Gastroesophageal sphincter (tissue), 4 donors: ENCODE results near the gene CDAN1. TPM values are rescaled to one million over a fixed set of nuclear protein-coding genes. Genes with fewer than 3 reads are reported as not detected.
A peak's percentile ranks its signal among the peaks of the same experiment; 100 is the strongest.

Experiments
- ATAC-seq: fragments of 150-250 bp; one replicate; pipeline ENCODE4 v1.9.1; 2016; ENCODE audit warnings: mild to moderate bottlenecking, moderate library complexity
- H3K27ac ChIP-seq, 4 donors: fragments of 200-600 bp; sonication (generic) in 3 of 4; 1 replicate in 3 of 4; 2 replicates in 1 of 4; pipeline ENCODE4 v1.5.1; 2016 to 2019
- H3K27me3 ChIP-seq: fragments of 200-600 bp; sonication (generic); one replicate; pipeline ENCODE4 v1.5.1; 2019
- H3K36me3 ChIP-seq, 2 donors: fragments of 200-600 bp; sonication (generic); one replicate each; pipeline ENCODE4 v1.5.1; 2019; ENCODE audit warnings: control low read depth in 1 of 2
- H3K4me1 ChIP-seq, 3 donors: fragments of 200-600 bp; sonication (generic); 1 replicate in 2 of 3; 2 replicates in 1 of 3; pipeline ENCODE4 v1.5.1; 2016 to 2019; ENCODE audit warnings: control low read depth in 2 of 3
- H3K4me3 ChIP-seq, 2 donors: fragments of 200-600 bp; sonication (generic); one replicate each; pipeline ENCODE4 v1.5.1; 2019; ENCODE audit warnings: mild to moderate bottlenecking in 1 of 2, moderate library complexity in 1 of 2
- H3K9me3 ChIP-seq, 3 donors: fragments of 200-600 bp; sonication (generic); one replicate each; pipeline ENCODE4 v1.5.1; 2017 to 2019; ENCODE audit warnings: control low read depth in 2 of 3
- CTCF ChIP-seq, 4 experiments: fragments of 200-600 bp in 2 of 4; fragments of 450-650 bp in 2 of 4; sonication (generic) in 1 of 4; IDR thresholded peaks; one replicate each; pipeline ENCODE4 v1.5.1; 2017 to 2019; ENCODE audit warnings: antibody characterized with exemption in 4 of 4, mild to moderate bottlenecking in 2 of 4, moderate library complexity in 2 of 4
- EP300 ChIP-seq: sonication (generic); formaldehyde crosslinking; IDR thresholded peaks from one replicate; pipeline ENCODE4 v1.6.1; 2017; ENCODE audit warnings: antibody characterized with exemption, mild to moderate bottlenecking
- POLR2A ChIP-seq, 2 donors: fragments of 450-650 bp; IDR thresholded peaks; one replicate each; pipeline ENCODE4 v1.6.1; 2017; ENCODE audit warnings: antibody characterized with exemption in 2 of 2, mild to moderate bottlenecking in 2 of 2, moderate library complexity in 1 of 2
- POLR2AphosphoS5 ChIP-seq: sonication (generic); formaldehyde crosslinking; IDR thresholded peaks from one replicate; pipeline ENCODE4 v1.6.1; 2017; ENCODE audit warnings: antibody characterized with exemption
- WGBS, 2 donors: methylation state at CpG; one replicate each; pipeline ENCODE4 v1.1.5; 2018; ENCODE audit warnings: low coverage in 1 of 2; 5-methylcytosine and 5-hydroxymethylcytosine counted together
- total RNA-seq, 4 donors: library from RNA; depleted of rRNA; stranded (reverse); fragments of >200 nt; gene quantifications; one replicate each; pipeline ENCODE4 v1.1.0, GENCODE V29; 2016

CDAN1 gene
- total RNA-seq, 4 donors from 2014 or later = 6.5 to 15.7 (median 12.1) TPM

- Histone ChIP-seq H3K4me1 (peaks cover 0 to 62% (median 0%) of the 10 kb centered on the region in 3 donors), H3K27ac (peak overlapping the region in 1 of 4 donors; percentile 1), H3K27me3 (no peaks in the 10 kb centered on the region), H3K36me3 (peaks cover 0 to 100% of the 10 kb centered on the region in 2 donors), H3K4me3 (no peak overlapping the region), H3K9me3 (no peaks in the 10 kb centered on the region)
- 80% methylated on average over 1 to 3 of the region's 12 CpGs for WGBS, 2 donors
- ATAC-seq = no peak
- TF ChIP-seq POLR2A (IDR thresholded peaks at IDR 0.05) (no peak), POLR2AphosphoS5 (no peak), CTCF (IDR thresholded peaks at IDR 0.05) (no peak)
Observed at GRCh38 chr15:42725331-42725903, 11.5 kb downstream of the CDAN1 start.

- H3K27me3 ChIP-seq = no peaks in the 10 kb centered on the region
- TF ChIP-seq POLR2A (IDR thresholded peaks at IDR 0.05) (no peak), EP300 (no peak), CTCF (IDR thresholded peaks at IDR 0.05) (no peak), POLR2AphosphoS5 (no peak)
- H3K4me3 ChIP-seq = no peak overlapping the region
- H3K27ac ChIP-seq = no peak overlapping the region
- peaks cover 0 to 57% (median 0%) of the 10 kb centered on the region in 3 donors for H3K4me1 ChIP-seq
- H3K36me3 ChIP-seq = peaks cover 0 to 100% of the 10 kb centered on the region in 2 donors
- H3K9me3 ChIP-seq = no peaks in the 10 kb centered on the region
- 55% methylated on average over 4 of the region's 6 CpGs; no CpG with 5 or more reads in 1 of the 2 donors for WGBS, 2 donors
- no peak for ATAC-seq
Observed at GRCh38 chr15:42724276-42724675, 12.7 kb downstream of the CDAN1 start.

- H3K27me3 ChIP-seq = no peaks in the 10 kb centered on the region
- WGBS, 2 donors = 65 to 76% methylated on average over 2 to 3 of the region's 4 CpGs
- peaks cover 0 to 100% of the 10 kb centered on the region in 2 donors for H3K36me3 ChIP-seq
- H3K4me3 ChIP-seq = no peak overlapping the region
- TF ChIP-seq EP300 (no peak), POLR2A (IDR thresholded peaks at IDR 0.05) (no peak), POLR2AphosphoS5 (no peak), CTCF (IDR thresholded peaks at IDR 0.05) (peak in 1 of 4 experiments; percentile 12)
- ATAC-seq = no peak
- H3K4me1 ChIP-seq = peaks cover 0 to 45% (median 0%) of the 10 kb centered on the region in 3 donors
- H3K9me3 ChIP-seq = no peaks in the 10 kb centered on the region
- H3K27ac ChIP-seq = peak overlapping the region in 1 of 4 donors; percentile 36
Observed at GRCh38 chr15:42723068-42723467, 13.9 kb downstream of the CDAN1 start.

GRCh38 chr15:42721916-42722315, 15.0 kb downstream of the CDAN1 start:
- WGBS, 2 donors = 14 to 17% methylated on average over 1 of the region's 3 CpGs
- Histone ChIP-seq H3K27ac (peak overlapping the region in 3 of 4 donors; percentile 2 to 36 (median 33)), H3K9me3 (no peaks in the 10 kb centered on the region), H3K4me3 (no peak overlapping the region), H3K36me3 (peaks cover 0 to 100% of the 10 kb centered on the region in 2 donors), H3K27me3 (no peaks in the 10 kb centered on the region), H3K4me1 (peaks cover 0 to 34% (median 0%) of the 10 kb centered on the region in 3 donors)
- ATAC-seq = no peak
- TF ChIP-seq POLR2A (IDR thresholded peaks at IDR 0.05) (no peak), CTCF (IDR thresholded peaks at IDR 0.05) (no peak), EP300 (no peak), POLR2AphosphoS5 (no peak)

- H3K36me3 ChIP-seq = peaks cover 0 to 97% of the 10 kb centered on the region in 2 donors
- 34 to 39% methylated on average over 2 of the region's 6 CpGs for WGBS, 2 donors
- no peaks in the 10 kb centered on the region for H3K9me3 ChIP-seq
- peaks cover 0 to 25% (median 0%) of the 10 kb centered on the region in 3 donors for H3K4me1 ChIP-seq
- ATAC-seq = no peak
- no peaks in the 10 kb centered on the region for H3K27me3 ChIP-seq
- peak overlapping the region in 3 of 4 donors; percentile 20 to 36 (median 23) for H3K27ac ChIP-seq
- H3K4me3 ChIP-seq = no peak overlapping the region
- TF ChIP-seq POLR2AphosphoS5 = no peak
- no peak for TF ChIP-seq EP300
- TF ChIP-seq POLR2A (IDR thresholded peaks at IDR 0.05) = no peak
- no peak for TF ChIP-seq CTCF (IDR thresholded peaks at IDR 0.05)
Observed at GRCh38 chr15:42721016-42721415, 15.9 kb downstream of the CDAN1 start.
